ENCODE data around the gene MRPL44. TPM values are rescaled to one million over a fixed set of nuclear protein-coding genes. Genes with fewer than 3 reads are reported as not detected.

Gene MRPL44
- total RNA-seq, 1 experiment from 2014 or later, result 66.4 TPM

- BruUV-seq (replicated peaks), result no TSS peak
- Histone ChIP-seq H3K9me3 (ENCODE audit: insufficient read depth, low read depth) (peaks cover 8% of the 10 kb centered on the region; the same call in 1 of the 2 replicates), H3K36me3 (ENCODE audit: low read depth) (peaks cover 29% of the 10 kb centered on the region), H3K4me3 (no peak overlapping the region), H3K4me1 (replicated peaks; ENCODE audit: insufficient read depth) (no peaks in the 10 kb centered on the region), H4K20me1 (ENCODE audit: insufficient read depth) (no peaks in the 10 kb centered on the region), H3K79me2 (ENCODE audit: low read depth) (no peaks in the 10 kb centered on the region), H2AFZ (no peak overlapping the region), H3K27ac (0 out of 2 replicates have a peak overlapping the region, but pooled peaks have one; percentile 2), H3K27me3 (ENCODE audit: insufficient read depth, low read depth) (no peaks in the 10 kb centered on the region), H3K9me2 (ENCODE audit: insufficient read depth) (no peaks in the 10 kb centered on the region), H3K4me2 (no peak overlapping the region), H3F3A (ENCODE audit: insufficient read depth, low read depth) (no peaks in the 10 kb centered on the region; the same call in 1 of the 2 replicates)
- ChIA-PET POLR2A (ENCODE audit: unreplicated experiment) (no interaction called here), CTCF (interaction anchor here (0.6 to 3.2 kb wide), 6 partner anchors 25 to 1278 kb away, joined by 3 to 36 read pairs (median 6); no protein-coding TSS in a partner anchor)
- DNase-seq, result no peak
- intact Hi-C loops (cut with micrococcal nuclease; ENCODE audit: unreplicated experiment), result no loop called here
- TF ChIP-seq CTCF (conservative IDR thresholded peaks at IDR 0.05), result no peak
- no peak for TF ChIP-seq EZH2 (IDR thresholded peaks at IDR 0.05; ENCODE audit: low read depth)
Measured at GRCh38 chr2:223995569-223995968, 38.3 kb downstream of the MRPL44 start.

- DNase-seq, result no peak
- BruUV-seq (replicated peaks), result no TSS peak
- no peak for TF ChIP-seq CTCF (conservative IDR thresholded peaks at IDR 0.05)
- TF ChIP-seq EZH2 (IDR thresholded peaks at IDR 0.05; ENCODE audit: low read depth), result no peak
- no peak overlapping the region for H3K4me2 ChIP-seq
- peaks cover 8% of the 10 kb centered on the region; the same call in 1 of the 2 replicates for H3K9me3 ChIP-seq (ENCODE audit: insufficient read depth, low read depth)
- H4K20me1 ChIP-seq (ENCODE audit: insufficient read depth), result no peaks in the 10 kb centered on the region
- H3K27me3 ChIP-seq (ENCODE audit: insufficient read depth, low read depth), result no peaks in the 10 kb centered on the region
- intact Hi-C loops (cut with micrococcal nuclease; ENCODE audit: unreplicated experiment), result no loop called here
- CTCF ChIA-PET, result interaction anchor here (0.8 kb wide), 1 partner anchor 781 kb away, joined by 3 read pairs; no protein-coding TSS in a partner anchor
- H3F3A ChIP-seq (ENCODE audit: insufficient read depth, low read depth), result no peaks in the 10 kb centered on the region; the same call in 1 of the 2 replicates
- POLR2A ChIA-PET (ENCODE audit: unreplicated experiment), result no interaction called here
- H3K27ac ChIP-seq, result no peak overlapping the region
- H3K9me2 ChIP-seq (ENCODE audit: insufficient read depth), result no peaks in the 10 kb centered on the region
- no peak overlapping the region for H3K4me3 ChIP-seq
- no peaks in the 10 kb centered on the region for H3K79me2 ChIP-seq (ENCODE audit: low read depth)
- peaks cover 37% of the 10 kb centered on the region for H3K36me3 ChIP-seq (ENCODE audit: low read depth)
- no peak overlapping the region for H2AFZ ChIP-seq
- no peaks in the 10 kb centered on the region for H3K4me1 ChIP-seq (replicated peaks; ENCODE audit: insufficient read depth)
Measured at GRCh38 chr2:223996391-223996790, 39.1 kb downstream of the MRPL44 start.

GRCh38 chr2:223997938-223998337 lies 40.7 kb downstream of the MRPL44 start:
- BruUV-seq (replicated peaks), result no TSS peak

More at GRCh38 chr2:223997938-223998337, 40.7 kb downstream of the MRPL44 start:
- CTCF ChIA-PET, result no interaction called here
- Histone ChIP-seq H3K4me1 (replicated peaks; ENCODE audit: insufficient read depth) (no peaks in the 10 kb centered on the region), H3K27ac (no peak overlapping the region), H3F3A (ENCODE audit: insufficient read depth, low read depth) (no peaks in the 10 kb centered on the region; the same call in 1 of the 2 replicates), H3K4me3 (no peak overlapping the region), H3K27me3 (ENCODE audit: insufficient read depth, low read depth) (no peaks in the 10 kb centered on the region), H3K9me3 (ENCODE audit: insufficient read depth, low read depth) (peaks cover 8% of the 10 kb centered on the region; the same call in 1 of the 2 replicates), H2AFZ (no peak overlapping the region), H3K79me2 (ENCODE audit: low read depth) (no peaks in the 10 kb centered on the region), H3K4me2 (no peak overlapping the region), H3K36me3 (ENCODE audit: low read depth) (peaks cover 37% of the 10 kb centered on the region), H3K9me2 (ENCODE audit: insufficient read depth) (no peaks in the 10 kb centered on the region), H4K20me1 (ENCODE audit: insufficient read depth) (no peaks in the 10 kb centered on the region)
- intact Hi-C loops (cut with micrococcal nuclease; ENCODE audit: unreplicated experiment), result no loop called here
- TF ChIP-seq EZH2 (IDR thresholded peaks at IDR 0.05; ENCODE audit: low read depth) (no peak), CTCF (conservative IDR thresholded peaks at IDR 0.05) (no peak)
- POLR2A ChIA-PET (ENCODE audit: unreplicated experiment), result no interaction called here
- DNase-seq, result no peak

Measured in PC-9 (cell line).